Measurements from ENCODE around the gene NFE2. TPM values are rescaled to one million over a fixed set of nuclear protein-coding genes. Genes with fewer than 3 reads are reported as not detected.

Gene NFE2
- total RNA-seq, 1 donor from 2014 or later, result 0.49 TPM

DNA sequence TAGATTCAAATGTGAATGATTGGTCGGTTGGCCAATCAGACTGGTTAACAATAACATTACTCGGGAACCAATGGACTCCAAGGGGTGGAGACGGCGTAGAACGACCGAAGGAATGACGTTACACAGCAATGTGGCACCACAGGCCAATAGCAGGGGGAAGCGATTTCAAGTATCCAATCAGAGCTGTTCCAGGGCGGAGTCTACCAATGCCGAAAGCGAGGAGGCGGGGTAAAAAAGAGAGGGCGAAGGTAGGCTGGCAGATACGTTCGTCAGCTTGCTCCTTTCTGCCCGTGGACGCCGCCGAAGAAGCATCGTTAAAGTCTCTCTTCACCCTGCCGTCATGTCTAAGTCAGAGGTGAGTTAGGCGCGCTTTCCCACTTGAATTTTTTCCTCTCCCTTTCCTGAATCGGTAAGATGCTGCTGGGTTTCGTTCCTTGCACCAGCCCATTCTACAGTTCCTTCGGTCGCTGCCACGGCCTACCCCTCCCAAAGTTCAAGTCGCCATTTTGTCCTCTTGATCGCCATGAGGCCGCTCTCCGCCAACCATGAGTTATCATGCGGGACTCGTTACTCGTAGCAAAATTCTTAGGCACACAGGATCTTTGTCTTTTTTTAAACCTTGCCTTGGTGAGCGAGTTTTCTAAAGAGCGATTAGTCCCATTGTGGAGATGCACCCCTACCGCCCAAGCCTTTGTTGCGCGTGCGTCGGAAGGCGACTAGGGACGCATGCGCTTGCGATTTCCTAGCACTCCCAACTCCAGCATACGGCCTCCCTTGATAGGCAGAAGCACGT is 20.2 kb downstream of the NFE2 start, which contains the start of gene HNRNPA1:
Gene HNRNPA1 (plus strand): TSS at position 259 of the 793 bp plus-strand sequence. CDS start 82 bp downstream, at position 341.
- Mint-ChIP-seq H3K4me3 (ENCODE audit: unreplicated experiment) (no peak within 1 kb of the TSS), H3K36me3 (ENCODE audit: low read depth, unreplicated experiment) (peaks cover 45% of the 10 kb centered on the region), H3K4me1 (ENCODE audit: unreplicated experiment) (peaks cover 47% of the 10 kb centered on the region), H3K27me3 (ENCODE audit: unreplicated experiment) (peaks cover 5% of the 10 kb centered on the region), H3K27ac (ENCODE audit: unreplicated experiment) (no peak within 1 kb of the TSS), H3K9me3 (ENCODE audit: unreplicated experiment) (no peaks in the 10 kb centered on the region)
- TF ChIP-seq, protein P1, sequence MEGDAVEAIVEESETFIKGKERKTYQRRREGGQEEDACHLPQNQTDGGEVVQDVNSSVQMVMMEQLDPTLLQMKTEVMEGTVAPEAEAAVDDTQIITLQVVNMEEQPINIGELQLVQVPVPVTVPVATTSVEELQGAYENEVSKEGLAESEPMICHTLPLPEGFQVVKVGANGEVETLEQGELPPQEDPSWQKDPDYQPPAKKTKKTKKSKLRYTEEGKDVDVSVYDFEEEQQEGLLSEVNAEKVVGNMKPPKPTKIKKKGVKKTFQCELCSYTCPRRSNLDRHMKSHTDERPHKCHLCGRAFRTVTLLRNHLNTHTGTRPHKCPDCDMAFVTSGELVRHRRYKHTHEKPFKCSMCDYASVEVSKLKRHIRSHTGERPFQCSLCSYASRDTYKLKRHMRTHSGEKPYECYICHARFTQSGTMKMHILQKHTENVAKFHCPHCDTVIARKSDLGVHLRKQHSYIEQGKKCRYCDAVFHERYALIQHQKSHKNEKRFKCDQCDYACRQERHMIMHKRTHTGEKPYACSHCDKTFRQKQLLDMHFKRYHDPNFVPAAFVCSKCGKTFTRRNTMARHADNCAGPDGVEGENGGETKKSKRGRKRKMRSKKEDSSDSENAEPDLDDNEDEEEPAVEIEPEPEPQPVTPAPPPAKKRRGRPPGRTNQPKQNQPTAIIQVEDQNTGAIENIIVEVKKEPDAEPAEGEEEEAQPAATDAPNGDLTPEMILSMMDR (IDR thresholded peaks at IDR 0.05; ENCODE audit: unreplicated experiment), result no peak
- peak; percentile 89 for DNase-seq (ENCODE audit: low spot score)

- DNase-seq (ENCODE audit: low spot score), result peak; percentile 99
- H3K27ac Mint-ChIP-seq (ENCODE audit: unreplicated experiment), result no peak within 1 kb of the TSS
- TF ChIP-seq, protein P1 (IDR thresholded peaks at IDR 0.05; ENCODE audit: unreplicated experiment), result no peak
- peaks cover 43% of the 10 kb centered on the region for H3K4me1 Mint-ChIP-seq (ENCODE audit: unreplicated experiment)
- H3K9me3 Mint-ChIP-seq (ENCODE audit: unreplicated experiment), result no peaks in the 10 kb centered on the region
- no peak within 1 kb of the TSS for H3K4me3 Mint-ChIP-seq (ENCODE audit: unreplicated experiment)
- peaks cover 5% of the 10 kb centered on the region for H3K27me3 Mint-ChIP-seq (ENCODE audit: unreplicated experiment)
- peaks cover 40% of the 10 kb centered on the region for H3K36me3 Mint-ChIP-seq (ENCODE audit: low read depth, unreplicated experiment)
These were observed 21.0 kb downstream of the NFE2 start, which contains the start of gene CBX5 for GRCh38 chr12:54279632-54280467. Gene CBX5 (minus strand): TSS chr12:54280122. CDS start chr12:54257650, 22,472 bp downstream.

- Mint-ChIP-seq H3K36me3 (ENCODE audit: low read depth, unreplicated experiment) (peaks cover 36% of the 10 kb centered on the region), H3K9me3 (ENCODE audit: unreplicated experiment) (no peaks in the 10 kb centered on the region), H3K4me1 (ENCODE audit: unreplicated experiment) (peaks cover 41% of the 10 kb centered on the region), H3K27ac (ENCODE audit: unreplicated experiment) (no peak overlapping the region), H3K4me3 (ENCODE audit: unreplicated experiment) (no peak overlapping the region), H3K27me3 (ENCODE audit: unreplicated experiment) (peaks cover 5% of the 10 kb centered on the region)
- TF ChIP-seq, protein P1 (IDR thresholded peaks at IDR 0.05; ENCODE audit: unreplicated experiment), result no peak
- DNase-seq (ENCODE audit: low spot score), result no peak
These were observed 21.6 kb downstream of the NFE2 start for GRCh38 chr12:54279227-54279631.

DNA sequence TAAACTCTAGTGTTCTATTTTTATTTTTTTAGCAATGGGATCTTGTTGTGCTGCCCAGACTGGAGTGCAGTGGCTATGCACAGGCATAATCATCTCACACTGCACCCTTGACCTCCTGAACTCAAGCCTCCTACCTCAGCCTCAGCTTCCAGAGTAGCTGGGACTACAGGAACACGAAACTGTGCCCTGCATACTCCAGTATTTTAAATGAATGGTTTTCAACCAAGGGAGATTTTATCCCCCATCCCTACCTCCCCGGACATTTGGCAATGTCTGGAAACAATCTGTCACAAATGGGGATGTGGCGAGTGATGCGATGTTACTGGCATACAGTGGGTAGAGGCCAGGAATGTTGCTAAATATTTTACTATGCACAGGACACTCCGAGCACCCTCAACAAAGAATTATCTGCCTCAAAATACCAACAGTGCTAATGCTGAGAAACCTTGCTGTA is 23.0 kb downstream of the NFE2 start:
- H3K27ac Mint-ChIP-seq (ENCODE audit: unreplicated experiment), result no peak overlapping the region
- no peaks in the 10 kb centered on the region for H3K27me3 Mint-ChIP-seq (ENCODE audit: unreplicated experiment)
- peaks cover 31% of the 10 kb centered on the region for H3K36me3 Mint-ChIP-seq (ENCODE audit: low read depth, unreplicated experiment)
- no peaks in the 10 kb centered on the region for H3K9me3 Mint-ChIP-seq (ENCODE audit: unreplicated experiment)
- peaks cover 28% of the 10 kb centered on the region for H3K4me1 Mint-ChIP-seq (ENCODE audit: unreplicated experiment)
- DNase-seq (ENCODE audit: low spot score), result no peak
- TF ChIP-seq, protein P1 (IDR thresholded peaks at IDR 0.05; ENCODE audit: unreplicated experiment), result no peak
- no peak overlapping the region for H3K4me3 Mint-ChIP-seq (ENCODE audit: unreplicated experiment)
